ENCODE results near the gene CYTH1.
"Not testable (repeated sequence)": the region's sequence is repeated elsewhere in the genome, so short reads cannot be mapped to it uniquely, and the experiment has no call there.

Gene CYTH1

DNA sequence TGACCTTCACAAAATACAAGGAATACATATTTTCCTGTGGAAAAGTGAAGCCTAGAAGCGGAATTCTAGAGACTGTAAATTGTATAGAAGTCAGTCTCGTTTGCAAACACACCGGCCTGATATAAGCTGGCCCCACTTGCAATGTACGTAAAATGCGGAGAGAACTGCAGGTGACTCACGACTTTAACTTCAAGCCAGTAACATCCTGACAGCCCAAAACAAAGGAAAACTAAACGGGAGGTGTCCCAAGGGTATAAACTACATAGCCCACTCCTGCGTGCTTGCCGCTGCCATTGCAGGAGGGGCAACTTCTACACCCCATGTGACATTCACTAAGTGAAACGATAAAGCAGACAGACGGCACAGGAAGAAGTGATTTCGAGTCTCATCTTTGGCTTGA lies 101.6 kb downstream of the CYTH1 start:
- no peak for FAIRE-seq

- FAIRE-seq = no peak
Observed at GRCh38 chr17:78679495-78680395, 102.3 kb downstream of the CYTH1 start.

DNA sequence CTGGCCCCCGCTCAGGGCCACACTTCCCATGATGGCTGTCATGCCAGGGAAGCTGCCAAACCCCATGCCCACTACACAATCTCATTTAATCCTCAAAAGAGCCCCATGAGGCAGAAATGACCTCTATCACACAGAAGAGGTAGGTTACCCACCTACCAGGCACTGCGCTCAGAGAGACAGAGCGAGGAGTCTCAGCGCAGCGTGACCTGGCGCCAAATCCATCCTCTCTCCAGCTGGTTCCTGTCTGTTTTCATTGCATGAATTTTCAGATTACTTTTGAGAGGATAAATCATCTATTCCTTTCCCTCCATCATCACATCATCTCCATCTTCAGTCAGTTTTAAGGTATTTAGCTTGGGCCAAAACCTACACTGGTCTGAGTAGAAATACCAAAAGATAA lies 103.4 kb downstream of the CYTH1 start:
- FAIRE-seq = no peak

GRCh38 chr17:78678222-78678557 lies 103.9 kb downstream of the CYTH1 start:
- no peak for FAIRE-seq

- FAIRE-seq = no peak
Observed at GRCh38 chr17:78677303-78678221, 104.5 kb downstream of the CYTH1 start.

- no peak for FAIRE-seq
Observed at GRCh38 chr17:78676412-78677302, 105.4 kb downstream of the CYTH1 start.

DNA sequence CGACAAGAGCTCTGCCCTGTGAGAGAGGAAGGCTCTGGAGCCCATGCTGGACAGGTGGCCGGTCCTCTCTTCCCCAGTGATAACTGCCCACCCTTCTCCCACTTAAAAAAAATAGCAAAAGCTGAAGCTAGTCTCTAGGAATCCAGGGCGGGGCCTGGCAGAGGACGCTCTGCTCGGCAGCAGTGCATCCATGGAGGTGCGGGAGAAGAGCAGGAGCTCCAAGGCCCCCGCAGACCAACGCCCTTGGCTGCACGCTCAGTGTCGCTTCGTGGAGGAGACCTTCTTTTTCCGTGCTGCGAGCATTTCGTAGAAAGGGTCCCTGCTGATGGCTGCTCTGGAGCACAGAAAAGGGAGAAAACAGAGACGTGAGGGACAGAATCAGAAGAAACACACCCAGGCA lies 106.2 kb downstream of the CYTH1 start:
- no peak for FAIRE-seq

- no peak for FAIRE-seq
Observed at GRCh38 chr17:78675316-78675616, 106.8 kb downstream of the CYTH1 start.

DNA sequence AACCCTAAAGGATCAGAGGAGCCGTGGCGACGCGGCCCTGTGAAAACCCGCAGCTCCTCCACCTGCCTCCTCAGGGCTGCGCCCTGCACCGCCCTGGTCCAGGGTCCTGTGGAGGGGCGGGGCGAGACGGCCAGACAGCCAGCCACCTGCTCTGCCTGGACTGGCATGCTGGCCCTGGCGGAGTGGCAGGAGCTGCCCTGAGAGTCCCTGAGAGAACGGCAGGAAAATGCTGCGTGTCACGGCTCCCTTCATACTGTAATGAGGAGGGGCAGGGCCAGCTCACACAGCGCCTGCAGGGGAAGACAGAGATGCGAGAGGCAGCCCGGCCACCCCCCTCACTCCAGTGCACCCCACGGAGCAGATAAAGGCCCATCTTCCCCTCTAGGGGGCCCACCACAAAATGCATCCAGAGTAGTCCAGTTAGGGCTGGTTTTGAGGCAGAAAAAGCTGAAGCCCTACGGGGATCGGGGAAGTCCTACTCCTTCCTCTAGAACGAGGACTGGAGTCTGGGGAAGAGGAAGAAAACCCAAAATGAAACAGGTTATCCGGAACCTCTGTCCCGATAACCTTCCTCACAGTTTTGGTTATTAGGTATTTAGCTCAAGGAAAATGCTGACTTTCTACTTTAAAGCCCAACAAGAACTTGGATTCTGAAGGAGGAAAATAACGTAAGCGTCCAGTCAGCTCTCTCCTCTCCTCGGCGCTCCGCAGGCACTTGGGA lies 107.3 kb downstream of the CYTH1 start:
- no peak for FAIRE-seq

DNA sequence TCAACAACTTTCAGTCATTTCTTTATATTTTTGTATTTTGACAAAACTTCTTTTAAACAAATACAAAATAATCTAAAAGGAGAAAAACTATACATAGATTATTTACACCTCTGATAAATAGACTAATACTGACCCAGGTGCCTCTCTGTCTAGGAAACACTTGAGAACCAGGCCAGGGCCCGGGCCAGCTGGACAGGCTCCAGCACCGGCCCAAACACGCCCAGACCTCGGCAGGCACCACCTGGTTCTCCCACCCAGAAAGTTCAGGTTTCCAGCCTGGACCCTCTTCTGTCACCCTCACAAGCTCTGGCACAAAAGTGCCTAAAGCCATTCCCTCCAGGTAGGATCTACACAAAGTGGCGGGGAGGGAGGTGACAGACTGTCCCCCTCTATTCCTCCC lies 107.9 kb downstream of the CYTH1 start:
- FAIRE-seq = no peak

GRCh38 chr17:78673395-78673794 lies 108.7 kb downstream of the CYTH1 start:
- no peak for FAIRE-seq

DNA sequence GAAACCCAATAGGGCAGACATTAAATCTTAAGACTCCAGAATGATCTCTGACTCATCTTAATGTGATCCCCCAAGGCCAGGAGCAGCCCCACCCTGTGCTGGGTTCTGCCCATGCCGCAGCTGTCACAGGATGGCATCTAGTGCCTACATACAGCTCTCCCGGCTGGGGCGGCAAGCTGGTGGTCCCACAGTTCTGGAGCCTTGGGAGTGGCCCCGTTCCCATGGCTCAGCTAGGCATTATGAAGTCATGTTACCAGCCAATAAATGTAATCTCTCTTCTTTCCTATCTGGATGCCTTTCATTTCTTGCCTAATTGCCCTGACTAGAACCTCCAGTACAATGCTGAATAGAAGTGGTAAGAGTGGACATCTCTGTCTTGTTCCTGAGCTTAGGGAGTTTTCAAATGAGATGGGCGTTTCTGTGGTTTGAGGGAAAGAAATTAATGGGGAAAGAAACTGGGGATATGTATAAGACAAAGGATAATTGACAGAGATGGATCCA lies 109.2 kb downstream of the CYTH1 start:
- no peak for FAIRE-seq

DNA sequence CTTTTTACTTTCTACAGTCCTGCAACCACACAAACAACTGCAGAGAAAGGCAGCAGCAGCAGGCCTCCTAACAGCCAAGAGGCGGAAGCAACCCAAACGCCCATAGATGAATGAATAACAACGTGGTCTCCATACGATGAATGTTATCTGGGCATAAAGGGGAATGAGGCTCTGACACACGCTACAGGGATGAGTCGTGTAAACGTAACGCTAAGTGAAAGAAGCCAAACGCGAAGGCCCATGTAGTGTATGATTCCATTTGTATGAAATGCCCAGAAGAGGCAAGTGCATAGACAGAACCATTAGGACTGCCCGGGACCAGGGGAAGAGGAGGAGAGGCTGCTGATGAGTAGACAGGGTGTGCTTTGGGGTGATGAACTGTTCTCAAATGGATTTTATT lies 110.1 kb downstream of the CYTH1 start:
- FAIRE-seq = no peak

DNA sequence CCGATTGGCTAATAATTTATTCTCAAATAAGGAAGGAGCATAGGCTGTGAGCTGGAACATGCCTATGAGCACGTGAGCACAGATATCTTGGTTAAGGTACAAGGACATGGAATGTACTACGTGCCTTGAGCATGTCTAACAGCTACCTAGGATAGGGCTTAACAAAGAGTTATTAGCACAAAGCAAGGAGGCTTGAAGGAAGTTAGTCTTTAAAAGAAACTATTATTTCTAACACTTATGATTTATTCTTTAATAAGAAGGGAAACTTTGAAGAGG lies 110.4 kb downstream of the CYTH1 start:
- FAIRE-seq = not testable (repeated sequence)

- no peak for FAIRE-seq
Observed at GRCh38 chr17:78670850-78671725, 111.0 kb downstream of the CYTH1 start.

GRCh38 chr17:78669975-78670518 lies 112.0 kb downstream of the CYTH1 start:
- no peak for FAIRE-seq

- no peak for FAIRE-seq
Observed at GRCh38 chr17:78669256-78669974, 112.7 kb downstream of the CYTH1 start.

GRCh38 chr17:78668847-78669246 lies 113.2 kb downstream of the CYTH1 start:
- FAIRE-seq = no peak

GRCh38 chr17:78667741-78668640 lies 114.1 kb downstream of the CYTH1 start:
- no peak for FAIRE-seq
